ENCODE results near the gene PRR23E. TPM values are rescaled to one million over a fixed set of nuclear protein-coding genes. Genes with fewer than 3 reads are reported as not detected.

Gene PRR23E
- polyA plus RNA-seq, 1 of the 3 experiments (the other 2 are of a cell fraction) = not detected

DNA sequence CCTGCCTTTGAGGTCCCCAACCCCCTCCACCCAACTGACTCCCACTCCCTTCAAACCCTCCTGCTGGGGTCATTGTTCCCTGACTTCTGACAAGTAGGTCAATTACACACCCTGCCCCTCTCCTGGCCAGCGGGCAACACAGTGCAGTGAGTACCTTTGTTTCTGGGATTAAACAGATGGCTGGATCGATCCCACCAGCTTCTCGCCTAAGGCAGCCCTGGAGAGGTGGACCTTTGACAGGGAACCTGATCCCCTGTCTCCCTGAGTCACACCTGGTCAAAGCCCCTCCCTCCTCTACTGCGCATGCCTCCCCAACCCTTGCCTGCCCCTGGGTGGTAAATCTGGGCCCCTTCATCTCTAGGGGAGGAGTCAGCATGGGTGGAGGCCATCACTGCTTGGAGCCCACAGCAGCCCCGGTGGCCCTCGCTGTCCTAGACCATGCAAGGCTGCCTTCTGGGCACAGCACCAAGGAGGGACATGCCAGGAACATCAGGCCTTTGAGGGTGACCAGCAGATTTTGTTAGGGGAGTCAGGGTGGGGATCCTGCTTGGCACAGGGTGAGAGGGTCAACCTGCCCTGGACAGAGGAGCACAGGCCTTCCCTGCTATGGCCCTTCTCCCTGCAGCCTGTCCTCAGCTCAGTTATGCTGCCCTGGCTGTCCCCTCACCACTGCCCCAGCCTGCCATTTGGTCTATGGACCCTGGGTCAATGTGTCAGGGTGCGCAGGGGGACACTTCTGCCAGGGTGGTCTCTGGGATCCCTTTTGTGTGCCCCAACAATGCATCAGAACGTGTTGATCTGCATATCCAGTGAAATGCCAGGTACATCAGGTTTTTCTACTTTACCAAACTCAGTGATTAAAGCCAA, 9.8 kb upstream of the PRR23E start:
- no peaks in the 10 kb centered on the region for H3K27me3 ChIP-seq (ENCODE audit: insufficient read depth)
- H3K4me3 ChIP-seq (ENCODE audit: low read depth in 2 of 2, low read length in 1 of 2) = no peak overlapping the region
- H3F3A ChIP-seq (replicated peaks; ENCODE audit: insufficient read depth) = peaks cover 8% of the 10 kb centered on the region
- peaks cover 0 to 3% of the 10 kb centered on the region in 2 experiments for H3K36me3 ChIP-seq (replicated peaks in 1 of 2; ENCODE audit: control insufficient read depth in 1 of 2, insufficient read depth in 2 of 2, low read length in 1 of 2)
- no peak overlapping the region for H2AFZ ChIP-seq (ENCODE audit: low read depth)
- H3K9ac ChIP-seq = no peak overlapping the region
- no peak for DNase-seq
- H3K9me2 ChIP-seq = no peaks in the 10 kb centered on the region
- TF ChIP-seq GATA2 (CRISPR knock-in tag; IDR thresholded peaks at IDR 0.05) = no peak
- TF ChIP-seq TAF1 (IDR thresholded peaks at IDR 0.05; ENCODE audit: borderline replicate concordance, low read depth, low read length) = no peak
- TF ChIP-seq, protein P1, sequence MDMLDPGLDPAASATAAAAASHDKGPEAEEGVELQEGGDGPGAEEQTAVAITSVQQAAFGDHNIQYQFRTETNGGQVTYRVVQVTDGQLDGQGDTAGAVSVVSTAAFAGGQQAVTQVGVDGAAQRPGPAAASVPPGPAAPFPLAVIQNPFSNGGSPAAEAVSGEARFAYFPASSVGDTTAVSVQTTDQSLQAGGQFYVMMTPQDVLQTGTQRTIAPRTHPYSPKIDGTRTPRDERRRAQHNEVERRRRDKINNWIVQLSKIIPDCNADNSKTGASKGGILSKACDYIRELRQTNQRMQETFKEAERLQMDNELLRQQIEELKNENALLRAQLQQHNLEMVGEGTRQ (IDR thresholded peaks at IDR 0.05; ENCODE audit: borderline replicate concordance, low read depth, low read length) = no peak
- ChIA-PET CTCF (interaction anchor here (1.6 kb wide), 1 partner anchor 11 kb away, joined by 4 read pairs; no protein-coding TSS in a partner anchor), POLR2A (no interaction called here)
- H4K20me1 ChIP-seq (ENCODE audit: insufficient read depth) = no peaks in the 10 kb centered on the region
- H3K9me3 ChIP-seq = peaks cover 12% of the 10 kb centered on the region; the same call in 1 of the 2 replicates
- H3K79me2 ChIP-seq (ENCODE audit: insufficient read depth) = no peaks in the 10 kb centered on the region
- no peak overlapping the region for H3K27ac ChIP-seq (ENCODE audit: low read depth in 2 of 2, low read length in 1 of 2)
- peaks cover 0 to 22% of the 10 kb centered on the region in 2 experiments; a peak in 2 of 4 replicates for H3K4me1 ChIP-seq (ENCODE audit: control insufficient read depth in 1 of 2, insufficient read depth in 2 of 2, low read depth in 1 of 2, low read length in 1 of 2)
- H3K4me2 ChIP-seq = no peak overlapping the region
- WGBS (ENCODE audit: low lambda C conversion rate) = 81% methylated on average over 8 of the region's 8 CpGs

DNA sequence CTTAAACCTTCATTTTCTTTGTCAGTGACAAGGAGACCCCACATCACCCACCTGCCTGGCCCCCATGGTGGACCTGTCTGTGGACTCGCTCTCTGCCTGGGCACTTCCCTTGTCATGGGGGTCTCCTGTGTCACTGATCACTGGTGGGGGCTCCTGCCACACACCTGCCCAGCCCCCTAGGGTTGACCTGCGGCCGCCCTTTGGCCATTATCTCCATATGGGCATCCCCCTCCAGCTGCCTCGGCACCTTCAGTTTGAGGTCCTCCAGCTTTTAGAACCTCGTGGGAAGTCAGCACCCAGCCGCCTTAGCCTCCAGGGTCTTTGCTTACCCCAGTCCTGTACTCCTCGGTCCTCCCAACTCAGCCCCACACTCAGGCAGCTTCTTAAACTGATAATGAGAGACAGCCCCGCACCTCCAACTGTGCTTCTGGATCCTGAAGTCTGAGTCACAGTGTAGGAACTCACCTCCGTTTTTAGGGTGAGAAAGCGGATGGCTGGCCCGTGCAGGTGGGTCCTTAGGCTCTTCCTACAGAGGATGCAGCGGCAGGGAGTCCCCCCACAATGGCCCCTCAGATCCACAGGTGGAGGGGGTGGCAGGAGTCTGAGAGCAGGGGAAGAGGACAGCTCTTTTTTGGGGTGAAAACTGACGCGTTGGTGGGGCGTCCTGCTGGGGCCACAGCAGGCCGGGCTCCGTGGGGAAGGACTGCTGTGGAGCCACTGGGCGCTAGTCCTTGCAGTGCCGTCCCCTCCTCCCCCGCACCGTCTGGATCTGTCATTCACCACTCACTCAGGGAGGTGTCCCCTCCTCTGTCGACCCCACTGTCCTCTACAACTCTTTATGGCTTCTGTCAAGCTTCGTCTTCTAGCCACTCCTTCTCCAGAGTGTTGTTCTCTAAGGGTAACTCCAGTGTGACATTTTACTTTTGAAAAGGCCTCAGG, 8.7 kb upstream of the PRR23E start:
- Histone ChIP-seq H3K9me3 (peaks cover 9% of the 10 kb centered on the region; the same call in 1 of the 2 replicates), H3K9me2 (no peaks in the 10 kb centered on the region), H3K36me3 (replicated peaks in 1 of 2; ENCODE audit: control insufficient read depth in 1 of 2, insufficient read depth in 2 of 2, low read length in 1 of 2) (peaks cover 0 to 3% of the 10 kb centered on the region in 2 experiments), H3K79me2 (ENCODE audit: insufficient read depth) (no peaks in the 10 kb centered on the region), H2AFZ (ENCODE audit: low read depth) (no peak overlapping the region), H3K27ac (ENCODE audit: low read depth in 2 of 2, low read length in 1 of 2) (no peak overlapping the region), H3K4me2 (no peak overlapping the region), H3K9ac (no peak overlapping the region), H3F3A (replicated peaks; ENCODE audit: insufficient read depth) (peaks cover 3% of the 10 kb centered on the region), H3K4me3 (ENCODE audit: low read depth in 2 of 2, low read length in 1 of 2) (no peak overlapping the region), H3K4me1 (ENCODE audit: control insufficient read depth in 1 of 2, insufficient read depth in 2 of 2, low read depth in 1 of 2, low read length in 1 of 2) (peaks cover 0 to 22% of the 10 kb centered on the region in 2 experiments; a peak in 2 of 4 replicates), H4K20me1 (ENCODE audit: insufficient read depth) (no peaks in the 10 kb centered on the region), H3K27me3 (ENCODE audit: insufficient read depth) (no peaks in the 10 kb centered on the region)
- no peak for DNase-seq
- ChIA-PET POLR2A (no interaction called here), CTCF (interaction anchor here (1.2 kb wide), 1 partner anchor 10 kb away, joined by 3 read pairs; no protein-coding TSS in a partner anchor)
- WGBS (ENCODE audit: low lambda C conversion rate) = 85% methylated on average over 18 of the region's 23 CpGs
- TF ChIP-seq RCOR1 (IDR thresholded peaks at IDR 0.05; ENCODE audit: low read length) (no peak), TCF12 (IDR thresholded peaks at IDR 0.05) (no peak), MXI1 (IDR thresholded peaks at IDR 0.05; ENCODE audit: low read depth, low read length) (no peak), SMC3 (IDR thresholded peaks at IDR 0.05; ENCODE audit: low read depth, low read length) (no peak), FOSL2 (IDR thresholded peaks at IDR 0.05; ENCODE audit: borderline replicate concordance, low read depth) (no peak), RFX5 (IDR thresholded peaks at IDR 0.05; ENCODE audit: low read length) (no peak), GATA2 (CRISPR knock-in tag; IDR thresholded peaks at IDR 0.05) (no peak), RXRA (IDR thresholded peaks at IDR 0.05; ENCODE audit: borderline replicate concordance, low read depth) (no peak), TAF1 (IDR thresholded peaks at IDR 0.05; ENCODE audit: borderline replicate concordance, low read depth, low read length) (no peak), RAD21 (IDR thresholded peaks at IDR 0.05; ENCODE audit: low read length) (no peak), FOXM1 (IDR thresholded peaks at IDR 0.05; ENCODE audit: low read depth) (no peak), YY1 (IDR thresholded peaks at IDR 0.05; ENCODE audit: low read depth) (no peak), NRF1 (IDR thresholded peaks at IDR 0.05; ENCODE audit: low read depth, low read length) (no peak), GABPA (IDR thresholded peaks at IDR 0.05; ENCODE audit: low read depth) (no peak)
- TF ChIP-seq, protein P2, sequence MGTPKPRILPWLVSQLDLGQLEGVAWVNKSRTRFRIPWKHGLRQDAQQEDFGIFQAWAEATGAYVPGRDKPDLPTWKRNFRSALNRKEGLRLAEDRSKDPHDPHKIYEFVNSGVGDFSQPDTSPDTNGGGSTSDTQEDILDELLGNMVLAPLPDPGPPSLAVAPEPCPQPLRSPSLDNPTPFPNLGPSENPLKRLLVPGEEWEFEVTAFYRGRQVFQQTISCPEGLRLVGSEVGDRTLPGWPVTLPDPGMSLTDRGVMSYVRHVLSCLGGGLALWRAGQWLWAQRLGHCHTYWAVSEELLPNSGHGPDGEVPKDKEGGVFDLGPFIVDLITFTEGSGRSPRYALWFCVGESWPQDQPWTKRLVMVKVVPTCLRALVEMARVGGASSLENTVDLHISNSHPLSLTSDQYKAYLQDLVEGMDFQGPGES (IDR thresholded peaks at IDR 0.05; ENCODE audit: low read depth, low read length) = no peak
- TF ChIP-seq, protein P3, sequence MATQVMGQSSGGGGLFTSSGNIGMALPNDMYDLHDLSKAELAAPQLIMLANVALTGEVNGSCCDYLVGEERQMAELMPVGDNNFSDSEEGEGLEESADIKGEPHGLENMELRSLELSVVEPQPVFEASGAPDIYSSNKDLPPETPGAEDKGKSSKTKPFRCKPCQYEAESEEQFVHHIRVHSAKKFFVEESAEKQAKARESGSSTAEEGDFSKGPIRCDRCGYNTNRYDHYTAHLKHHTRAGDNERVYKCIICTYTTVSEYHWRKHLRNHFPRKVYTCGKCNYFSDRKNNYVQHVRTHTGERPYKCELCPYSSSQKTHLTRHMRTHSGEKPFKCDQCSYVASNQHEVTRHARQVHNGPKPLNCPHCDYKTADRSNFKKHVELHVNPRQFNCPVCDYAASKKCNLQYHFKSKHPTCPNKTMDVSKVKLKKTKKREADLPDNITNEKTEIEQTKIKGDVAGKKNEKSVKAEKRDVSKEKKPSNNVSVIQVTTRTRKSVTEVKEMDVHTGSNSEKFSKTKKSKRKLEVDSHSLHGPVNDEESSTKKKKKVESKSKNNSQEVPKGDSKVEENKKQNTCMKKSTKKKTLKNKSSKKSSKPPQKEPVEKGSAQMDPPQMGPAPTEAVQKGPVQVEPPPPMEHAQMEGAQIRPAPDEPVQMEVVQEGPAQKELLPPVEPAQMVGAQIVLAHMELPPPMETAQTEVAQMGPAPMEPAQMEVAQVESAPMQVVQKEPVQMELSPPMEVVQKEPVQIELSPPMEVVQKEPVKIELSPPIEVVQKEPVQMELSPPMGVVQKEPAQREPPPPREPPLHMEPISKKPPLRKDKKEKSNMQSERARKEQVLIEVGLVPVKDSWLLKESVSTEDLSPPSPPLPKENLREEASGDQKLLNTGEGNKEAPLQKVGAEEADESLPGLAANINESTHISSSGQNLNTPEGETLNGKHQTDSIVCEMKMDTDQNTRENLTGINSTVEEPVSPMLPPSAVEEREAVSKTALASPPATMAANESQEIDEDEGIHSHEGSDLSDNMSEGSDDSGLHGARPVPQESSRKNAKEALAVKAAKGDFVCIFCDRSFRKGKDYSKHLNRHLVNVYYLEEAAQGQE (IDR thresholded peaks at IDR 0.05; ENCODE audit: low read depth, low read length) = no peak
- TF ChIP-seq, protein P1 (IDR thresholded peaks at IDR 0.05; ENCODE audit: borderline replicate concordance, low read depth, low read length) = no peak

Data from SK-N-SH (cell line).